Caki2 (cell line): Measurements from ENCODE around the gene OSBPL8. TPM values are rescaled to one million over a fixed set of nuclear protein-coding genes. Genes with fewer than 3 reads are reported as not detected.
"Not testable (repeated sequence)": the region's sequence is repeated elsewhere in the genome, so short reads cannot be mapped to it uniquely, and the experiment has no call there.

Experiments
- DNase-seq: peaks from one replicate; pipeline ENCODE4 v3.0.0-alpha.2; 2015; ENCODE audit warnings: low read depth
- in situ Hi-C: cut with HindIII; loops from 2 replicates; pipeline ENCODE4 v1.10.0; 2016; ENCODE audit warnings: low sequenced_read_pairs, low pct_unique_long_range_greater_than_20kb, mixed read lengths
- total RNA-seq: library from RNA; depleted of rRNA; stranded (reverse); fragments of >200 nt; shearing (Covaris generic); gene quantifications from 2 replicates; pipeline ENCODE4 v1.2.3, GENCODE V29; 2014; ENCODE audit warnings: low replicate concordance

The OSBPL8 gene
- total RNA-seq, 1 experiment from 2014 or later: 45.1 TPM

GRCh38 chr12:76346798-76347420 lies 212.7 kb downstream of the OSBPL8 start:
- DNase-seq: peak; percentile 55
- in situ Hi-C loops: no loop called here

GRCh38 chr12:76346236-76346635 lies 213.3 kb downstream of the OSBPL8 start:
- in situ Hi-C loops: no loop called here
- DNase-seq: no peak

GRCh38 chr12:76345569-76345968 lies 214.0 kb downstream of the OSBPL8 start:
- DNase-seq: no peak
- in situ Hi-C loops: no loop called here

GRCh38 chr12:76341436-76342030 lies 218.0 kb downstream of the OSBPL8 start:
- no peak for DNase-seq
- in situ Hi-C loops: no loop called here

- in situ Hi-C loops: no loop called here
- no peak for DNase-seq
Observed at GRCh38 chr12:76340680-76341435, 218.7 kb downstream of the OSBPL8 start.

- no peak for DNase-seq
- in situ Hi-C loops: no loop called here
Observed at GRCh38 chr12:76337583-76337982, 222.0 kb downstream of the OSBPL8 start.

DNA sequence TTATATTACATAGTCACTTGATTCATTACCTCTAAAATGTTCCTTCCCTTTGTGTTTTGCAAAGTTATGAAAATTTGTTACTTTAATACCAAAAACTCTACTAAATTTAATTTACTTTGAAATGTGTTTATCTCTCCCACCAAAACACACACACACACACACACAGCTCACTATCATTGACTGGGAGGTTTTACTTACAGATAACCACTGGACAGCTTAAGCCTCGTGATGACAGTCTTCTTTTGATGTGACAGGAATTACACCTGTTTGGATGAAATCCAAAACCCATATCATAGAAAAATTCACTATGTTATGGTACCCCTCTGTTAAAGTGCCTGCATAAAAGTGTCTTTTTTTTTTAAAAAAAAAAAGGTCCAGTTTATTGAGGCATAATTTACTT lies 227.0 kb downstream of the OSBPL8 start:
- in situ Hi-C loops: no loop called here
- no peak for DNase-seq

GRCh38 chr12:76329606-76330005 lies 230.0 kb downstream of the OSBPL8 start:
- in situ Hi-C loops: no loop called here
- no peak for DNase-seq

DNA sequence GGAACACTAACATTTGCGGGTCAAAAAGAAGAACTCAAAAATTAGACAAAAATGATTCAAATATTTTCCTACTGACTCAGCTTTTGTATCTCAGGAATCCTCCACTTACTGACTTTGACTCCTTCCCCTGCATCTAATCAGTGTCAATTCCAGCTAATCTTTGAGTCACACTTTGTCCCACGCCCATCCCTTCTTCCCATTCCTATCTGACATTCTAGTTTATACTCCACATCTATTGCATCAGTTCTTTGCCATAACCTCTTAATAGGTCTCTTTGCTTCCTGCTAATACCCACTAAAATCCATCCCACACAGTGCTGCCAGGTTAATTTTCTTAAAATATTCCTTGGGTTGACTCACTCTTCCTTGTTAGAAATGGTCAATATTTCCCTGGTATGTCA lies 230.4 kb downstream of the OSBPL8 start:
- in situ Hi-C loops: no loop called here
- peak; percentile 61 for DNase-seq

GRCh38 chr12:76319595-76320319 lies 239.8 kb downstream of the OSBPL8 start:
- DNase-seq, in situ Hi-C loops: not testable (repeated sequence)

GRCh38 chr12:76318773-76319594 lies 240.6 kb downstream of the OSBPL8 start:
- in situ Hi-C loops: no loop called here
- DNase-seq: no peak

GRCh38 chr12:76317976-76318375 lies 241.6 kb downstream of the OSBPL8 start:
- no peak for DNase-seq
- in situ Hi-C loops: no loop called here

- no peak for DNase-seq
- in situ Hi-C loops: no loop called here
Observed at GRCh38 chr12:76316468-76316867, 243.1 kb downstream of the OSBPL8 start.

DNA sequence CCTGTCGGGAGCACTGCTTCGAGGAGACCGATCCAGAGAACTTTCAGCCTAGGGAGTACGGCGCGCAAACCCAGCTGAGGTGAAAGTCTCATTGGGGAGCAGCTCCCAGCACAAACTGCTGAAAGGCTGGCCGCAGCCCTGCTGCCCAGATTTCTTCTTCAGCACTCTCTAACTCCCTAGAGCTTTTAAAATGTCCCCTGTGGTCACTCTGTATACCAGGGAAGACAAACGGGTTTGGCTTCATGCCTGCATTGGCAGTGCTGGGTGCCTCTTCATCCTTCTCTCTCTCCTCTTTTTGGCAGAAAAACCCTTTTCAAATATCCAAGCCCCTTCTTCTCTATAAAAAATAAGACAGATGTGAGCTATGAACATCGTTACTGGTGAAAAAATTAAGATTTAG lies 246.3 kb downstream of the OSBPL8 start:
- DNase-seq: no peak
- in situ Hi-C loops: no loop called here

- in situ Hi-C loops: no loop called here
- DNase-seq: no peak
Observed at GRCh38 chr12:76312315-76312714, 247.3 kb downstream of the OSBPL8 start.

GRCh38 chr12:76311796-76312195 lies 247.8 kb downstream of the OSBPL8 start:
- in situ Hi-C loops: no loop called here
- DNase-seq: no peak

DNA sequence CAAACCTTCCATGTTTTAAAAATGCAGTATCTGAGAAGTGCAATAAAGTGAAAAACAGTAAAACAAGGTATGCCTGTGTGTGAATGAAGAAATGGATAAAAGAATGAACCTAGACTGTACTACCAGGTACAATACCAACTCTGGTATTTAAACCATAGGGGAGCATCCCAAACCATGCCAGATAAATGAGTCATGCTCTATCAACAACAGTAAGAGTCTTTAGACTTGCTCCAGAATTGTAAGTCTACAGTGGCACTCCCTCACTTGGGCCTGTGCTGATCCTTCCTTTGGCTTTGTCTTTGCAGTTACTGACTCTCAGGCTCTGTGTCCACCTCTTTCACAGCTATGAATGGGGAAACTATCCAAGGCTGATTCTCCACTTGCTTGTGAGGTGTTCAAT lies 249.5 kb downstream of the OSBPL8 start:
- DNase-seq: no peak
- in situ Hi-C loops: no loop called here

GRCh38 chr12:76308866-76309265 lies 250.7 kb downstream of the OSBPL8 start:
- no peak for DNase-seq

More at GRCh38 chr12:76308866-76309265, 250.7 kb downstream of the OSBPL8 start:
- in situ Hi-C loops: no loop called here
